Bone marrow (tissue), 2 donors: ENCODE data around the gene HIPK1.

ENCODE experiments used
- DNase-seq, 2 donors: peaks; one replicate each; lab custom pipeline; 2025; lab: John Stamatoyannopoulos, UW

Gene HIPK1

GRCh38 chr1:113913887-113914664 lies 15.0 kb upstream of the HIPK1 start:
- DNase-seq: no peak

- DNase-seq: no peak
These were observed 12.2 kb upstream of the HIPK1 start for GRCh38 chr1:113916974-113917373.

GRCh38 chr1:113917400-113918082 lies 11.6 kb upstream of the HIPK1 start:
- DNase-seq: no peak

DNA sequence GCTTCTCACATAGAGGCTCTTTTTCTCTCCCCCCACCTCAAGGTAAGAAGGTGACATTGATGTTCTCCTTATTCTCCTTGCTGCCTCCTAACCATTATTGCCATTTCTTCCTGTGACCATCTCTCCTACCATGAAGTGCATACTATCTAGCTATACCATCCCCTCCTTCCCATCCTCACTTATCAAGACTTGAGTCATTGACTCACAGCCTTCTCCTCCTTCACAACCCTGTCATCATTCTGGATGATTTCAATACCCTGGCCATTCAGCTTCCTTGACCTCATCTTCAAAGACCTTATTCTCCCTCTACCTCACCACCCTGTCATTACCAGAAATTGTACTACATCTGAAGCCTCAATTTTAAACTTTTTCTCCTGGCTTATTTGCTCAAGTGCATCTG lies 10.9 kb upstream of the HIPK1 start:
- DNase-seq: no peak

GRCh38 chr1:113922957-113923356 lies 6.2 kb upstream of the HIPK1 start:
- no peak for DNase-seq

GRCh38 chr1:113924473-113924872 lies 4.7 kb upstream of the HIPK1 start:
- no peak for DNase-seq

DNA sequence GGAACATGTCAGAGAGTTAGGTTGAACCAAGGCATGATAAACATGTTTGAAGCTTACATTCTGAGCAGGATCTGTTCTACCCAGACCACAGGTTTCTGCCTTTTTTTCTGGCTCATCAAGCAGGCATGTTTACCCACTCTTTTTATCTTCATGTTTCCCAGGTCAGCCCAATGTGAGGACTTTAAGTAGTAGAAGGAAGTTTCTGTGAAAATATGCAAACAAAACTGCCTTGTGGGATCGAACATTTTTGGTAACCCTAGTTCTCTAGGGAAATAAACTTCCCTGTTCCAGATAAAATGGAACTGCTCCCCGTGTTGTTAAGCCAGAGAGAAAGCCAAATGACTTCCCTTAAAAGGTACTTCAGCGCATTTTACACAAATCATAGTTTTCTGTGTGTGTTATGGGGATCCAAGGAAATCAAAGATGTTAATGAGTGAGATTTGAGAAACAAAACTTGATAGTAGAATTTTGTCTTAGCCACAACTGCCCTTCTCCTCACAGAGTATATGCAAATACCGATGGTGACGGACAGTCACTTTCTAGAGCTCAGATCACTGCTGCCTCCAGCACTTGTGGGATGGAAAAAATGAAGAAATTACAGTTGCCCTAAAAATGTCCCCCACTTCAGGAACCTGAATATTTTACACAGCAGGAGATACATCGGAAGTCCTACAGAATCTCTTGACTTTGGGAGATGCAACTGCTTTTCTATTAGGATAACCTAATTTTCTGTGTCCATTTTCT lies 765 bp upstream of the HIPK1 start:
- DNase-seq: no peak

DNA sequence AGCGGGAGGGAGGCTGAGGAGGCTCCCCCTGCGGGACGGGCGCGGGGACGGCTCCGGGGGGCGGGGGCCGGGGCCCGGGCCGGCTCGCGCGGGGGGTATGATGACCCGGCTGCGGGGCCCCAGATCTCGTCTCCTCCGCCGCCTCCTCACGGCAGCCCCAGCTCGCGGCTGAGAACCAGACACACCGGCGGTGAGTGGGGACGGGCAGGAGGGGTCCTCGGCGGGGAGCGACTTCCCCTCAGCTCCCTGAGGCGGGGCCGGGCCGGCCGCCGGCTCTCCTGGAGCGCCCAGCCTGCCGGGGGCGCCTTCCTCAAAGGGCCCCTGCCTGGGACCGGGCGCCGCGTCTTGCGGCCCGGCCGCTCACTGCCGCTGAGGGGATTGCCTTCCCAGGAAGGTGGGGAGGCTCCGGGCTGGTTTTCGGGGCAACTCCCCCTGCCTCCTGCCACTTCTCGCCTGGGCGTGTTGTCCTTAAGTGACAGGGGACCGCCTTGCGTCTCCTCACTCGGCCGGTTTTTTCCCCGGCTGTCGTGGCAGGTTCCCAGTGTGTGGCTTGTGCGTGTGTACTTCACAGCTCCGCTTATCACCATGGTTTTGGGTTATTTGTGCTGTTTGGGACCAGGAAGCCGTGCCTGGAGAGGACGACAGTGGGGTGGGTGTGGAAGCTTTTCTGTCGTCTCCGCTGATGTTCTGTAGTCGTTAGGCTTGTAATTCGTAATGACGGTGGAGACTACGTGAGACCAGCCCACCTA lies 800 bp downstream of the HIPK1 start:
- DNase-seq: peak in 1 of 2 donors; percentile 87

GRCh38 chr1:113930499-113931161 lies 1.5 kb downstream of the HIPK1 start:
- peak; percentile 51 to 63 for DNase-seq

- no peak for DNase-seq
These were observed 2.3 kb downstream of the HIPK1 start for GRCh38 chr1:113931451-113931851.

DNA sequence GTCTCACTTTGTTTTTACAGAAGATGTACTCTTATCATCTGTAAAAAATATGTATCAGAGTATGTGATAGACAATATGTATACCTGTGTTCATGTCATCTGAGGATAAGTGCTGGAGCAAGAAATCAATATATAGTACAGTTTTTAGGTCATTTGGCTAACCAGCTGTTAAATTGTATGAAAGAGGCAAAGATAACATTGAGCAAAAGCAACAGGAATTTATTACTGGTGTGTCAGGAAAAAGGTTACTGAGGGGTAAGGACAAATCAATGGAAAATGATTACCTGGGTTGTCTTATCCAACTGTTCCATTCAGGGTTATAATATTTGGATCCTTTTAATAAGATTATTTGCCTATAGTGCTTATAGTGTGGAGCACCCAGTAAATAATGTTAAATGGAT lies 4.9 kb downstream of the HIPK1 start:
- DNase-seq: no peak

DNA sequence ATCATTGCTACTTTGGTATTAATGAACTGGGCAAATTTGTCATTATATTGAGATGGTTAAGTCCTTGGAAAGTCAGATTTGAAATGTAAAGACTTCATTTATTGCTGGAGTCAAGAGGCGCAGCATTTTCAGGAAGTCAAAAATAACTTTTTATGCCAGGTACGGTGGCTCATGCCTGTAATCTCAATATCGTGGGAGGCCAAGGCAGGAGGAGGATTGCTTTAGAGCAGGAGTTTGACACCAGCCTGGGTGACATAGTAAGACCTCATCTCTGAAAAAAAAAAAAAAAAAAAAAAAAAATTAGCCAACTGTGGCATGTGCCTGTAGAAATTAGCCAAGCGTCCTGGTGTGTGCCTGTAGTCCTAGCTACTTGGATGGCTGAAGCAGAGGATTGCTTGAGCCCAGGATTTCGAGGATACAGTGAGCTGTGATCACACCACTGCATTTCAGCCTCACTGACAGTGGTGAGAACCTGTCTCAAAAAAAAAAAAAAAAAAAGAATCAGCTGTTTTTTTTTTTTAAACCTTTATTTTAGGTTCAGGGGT lies 5.5 kb downstream of the HIPK1 start:
- DNase-seq: no peak

DNA sequence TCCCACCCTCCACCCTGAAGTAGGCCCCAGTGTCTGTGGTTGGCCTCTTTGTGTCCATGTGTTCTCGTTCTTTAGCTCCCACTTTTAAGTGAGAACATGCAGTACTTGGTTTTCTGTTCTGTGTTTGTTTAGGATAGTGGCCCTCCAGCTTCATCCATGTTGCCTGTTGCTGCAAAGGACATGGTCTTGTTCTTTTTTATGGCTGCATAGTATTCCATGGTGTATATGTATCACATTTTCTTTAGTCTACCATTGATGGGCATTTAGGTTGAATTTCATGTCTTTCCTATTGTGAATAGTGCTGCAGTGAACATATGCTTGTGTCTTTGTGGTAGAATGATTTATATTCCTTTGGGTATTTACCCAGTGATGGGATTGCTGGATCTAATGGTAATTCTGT lies 6.1 kb downstream of the HIPK1 start:
- no peak for DNase-seq

DNA sequence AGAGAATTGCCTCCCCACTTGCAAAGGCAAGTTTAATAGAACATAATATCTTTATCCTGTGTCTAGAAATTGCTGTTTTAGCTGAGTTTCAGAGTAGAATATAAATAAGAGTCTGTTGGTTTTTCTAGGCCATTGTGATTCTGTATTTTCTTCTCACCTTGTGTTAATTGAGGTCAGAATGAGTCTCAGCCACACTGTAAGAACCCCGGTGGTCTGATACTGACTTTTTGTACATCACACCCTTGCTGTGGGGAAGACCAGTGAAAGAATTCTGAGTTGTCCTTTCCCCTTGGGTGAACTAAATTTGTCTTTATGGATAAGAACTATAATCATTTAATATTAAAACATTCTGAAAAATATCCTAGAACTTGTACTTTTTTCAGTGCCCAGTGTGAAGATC lies 6.8 kb downstream of the HIPK1 start:
- no peak for DNase-seq

DNA sequence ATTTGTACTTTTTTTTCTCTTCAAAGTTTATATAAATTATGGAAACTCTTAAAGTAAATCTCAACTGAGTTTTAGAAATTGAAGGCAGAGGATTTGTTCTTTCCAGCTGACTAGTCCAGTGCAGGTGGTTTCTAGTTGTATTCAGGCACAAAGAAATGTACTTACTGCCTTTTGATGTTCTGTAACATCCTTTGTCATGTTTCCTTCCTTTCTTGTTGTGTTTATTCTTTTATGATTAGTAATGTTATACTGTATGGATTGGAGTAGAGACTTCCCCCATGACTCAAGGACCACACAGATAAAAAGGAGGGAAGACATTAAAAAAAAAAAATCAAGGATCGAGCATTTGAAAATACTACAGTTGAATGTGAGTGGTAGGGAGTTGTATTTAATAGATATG lies 8.0 kb downstream of the HIPK1 start:
- DNase-seq: peak in 1 of 2 donors; percentile 8

DNA sequence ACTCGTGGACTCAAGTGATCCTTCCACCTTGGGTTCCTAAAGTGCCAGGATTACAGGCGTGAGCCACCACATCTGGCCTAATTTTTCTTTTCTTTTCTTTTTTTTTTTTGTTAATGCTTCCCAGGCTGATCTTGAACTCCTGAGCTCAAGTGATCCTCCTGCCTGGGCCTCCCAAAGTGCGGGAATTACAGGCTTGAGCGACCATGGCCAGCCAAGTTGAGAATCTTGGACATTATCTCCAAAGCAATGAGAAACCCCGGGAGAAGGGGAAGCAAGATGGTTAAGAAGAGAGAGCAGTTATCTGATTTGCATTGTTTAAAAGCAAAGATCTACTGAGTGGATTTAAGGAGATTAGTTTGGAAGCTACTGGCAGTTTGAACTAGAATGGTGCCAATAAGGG lies 9.1 kb downstream of the HIPK1 start:
- no peak for DNase-seq

DNA sequence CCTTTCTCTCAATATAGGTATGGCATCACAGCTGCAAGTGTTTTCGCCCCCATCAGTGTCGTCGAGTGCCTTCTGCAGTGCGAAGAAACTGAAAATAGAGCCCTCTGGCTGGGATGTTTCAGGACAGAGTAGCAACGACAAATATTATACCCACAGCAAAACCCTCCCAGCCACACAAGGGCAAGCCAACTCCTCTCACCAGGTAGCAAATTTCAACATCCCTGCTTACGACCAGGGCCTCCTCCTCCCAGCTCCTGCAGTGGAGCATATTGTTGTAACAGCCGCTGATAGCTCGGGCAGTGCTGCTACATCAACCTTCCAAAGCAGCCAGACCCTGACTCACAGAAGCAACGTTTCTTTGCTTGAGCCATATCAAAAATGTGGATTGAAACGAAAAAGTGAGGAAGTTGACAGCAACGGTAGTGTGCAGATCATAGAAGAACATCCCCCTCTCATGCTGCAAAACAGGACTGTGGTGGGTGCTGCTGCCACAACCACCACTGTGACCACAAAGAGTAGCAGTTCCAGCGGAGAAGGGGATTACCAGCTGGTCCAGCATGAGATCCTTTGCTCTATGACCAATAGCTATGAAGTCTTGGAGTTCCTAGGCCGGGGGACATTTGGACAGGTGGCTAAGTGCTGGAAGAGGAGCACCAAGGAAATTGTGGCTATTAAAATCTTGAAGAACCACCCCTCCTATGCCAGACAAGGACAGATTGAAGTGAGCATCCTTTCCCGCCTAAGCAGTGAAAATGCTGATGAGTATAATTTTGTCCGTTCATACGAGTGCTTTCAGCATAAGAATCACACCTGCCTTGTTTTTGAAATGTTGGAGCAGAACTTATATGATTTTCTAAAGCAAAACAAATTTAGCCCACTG lies 11.5 kb downstream of the HIPK1 start:
- no peak for DNase-seq

DNA sequence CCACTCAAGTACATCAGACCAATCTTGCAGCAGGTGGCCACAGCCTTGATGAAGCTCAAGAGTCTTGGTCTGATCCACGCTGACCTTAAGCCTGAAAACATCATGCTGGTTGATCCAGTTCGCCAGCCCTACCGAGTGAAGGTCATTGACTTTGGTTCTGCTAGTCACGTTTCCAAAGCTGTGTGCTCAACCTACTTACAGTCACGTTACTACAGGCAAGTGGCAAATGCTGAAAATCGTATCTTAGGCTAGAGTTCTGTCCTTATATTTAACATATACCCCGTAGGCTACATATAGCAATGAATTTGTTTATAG lies 12.1 kb downstream of the HIPK1 start:
- DNase-seq: no peak

DNA sequence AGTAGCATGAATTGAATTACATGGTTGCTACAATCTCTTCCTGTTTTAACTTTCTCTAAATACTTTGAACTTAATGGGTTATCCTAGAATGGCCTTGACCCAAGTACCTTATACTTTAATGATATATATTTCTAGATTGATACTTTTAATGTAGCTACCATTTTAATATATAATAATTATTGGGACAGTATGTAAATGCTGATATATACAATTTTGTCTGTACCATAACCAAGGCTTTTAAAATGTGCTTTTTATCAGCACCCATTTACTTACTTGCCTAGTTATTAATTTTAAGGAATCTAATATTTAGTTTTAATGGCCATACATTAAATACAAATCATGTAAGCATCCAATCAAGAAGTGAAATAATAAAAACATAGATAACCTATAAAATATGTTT lies 13.4 kb downstream of the HIPK1 start:
- no peak for DNase-seq

- no peak for DNase-seq
These were observed 14.1 kb downstream of the HIPK1 start for GRCh38 chr1:113943028-113943811.
